ENCODE results near the gene EDA2R. TPM values are rescaled to one million over a fixed set of nuclear protein-coding genes. Genes with fewer than 3 reads are reported as not detected.

The EDA2R gene
- total and polyA plus RNA-seq, 5 donors from 2014 or later: not detected

DNA sequence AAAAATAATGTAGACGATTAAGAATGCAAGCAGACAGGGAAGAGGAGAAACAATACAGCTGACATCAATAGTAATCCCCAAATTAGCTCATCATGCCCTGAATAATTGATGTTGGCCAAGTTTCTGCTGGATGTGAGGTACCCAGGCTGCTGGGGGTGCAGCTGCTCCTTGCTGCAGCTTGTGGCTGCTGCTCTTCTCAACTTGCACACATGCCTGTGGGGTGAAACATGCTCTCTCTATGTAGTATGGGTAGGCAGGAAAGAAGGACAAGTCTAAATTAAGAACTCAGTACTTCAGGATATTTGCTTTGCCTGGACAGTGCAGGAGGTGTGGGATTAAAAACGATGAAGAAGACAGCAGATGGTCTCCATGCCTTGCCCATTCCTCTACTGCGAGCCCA is 16.7 kb downstream of the EDA2R start:
- no peak overlapping the region for H3K4me3 Mint-ChIP-seq
- ATAC-seq (ENCODE audit: low read depth in 2 of 2): no peak

DNA sequence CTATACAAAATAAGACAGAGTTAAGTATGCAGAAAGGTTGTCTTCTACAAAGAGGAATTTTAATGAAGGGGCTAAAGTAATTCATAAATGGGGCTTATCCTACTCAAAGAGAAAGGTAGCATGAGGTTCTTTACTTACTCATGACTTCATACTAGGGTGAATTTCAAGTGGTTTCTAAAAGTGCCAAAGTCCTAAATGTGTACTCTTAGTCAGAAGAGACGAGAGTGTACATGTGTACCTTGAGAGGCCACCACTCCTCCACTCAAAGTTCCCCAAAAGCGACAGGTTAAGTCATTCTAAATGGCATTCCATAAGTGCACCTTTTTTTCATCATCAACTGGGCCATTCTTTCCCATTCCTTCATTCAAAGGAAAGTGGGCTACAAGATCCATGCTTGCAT is 21.9 kb downstream of the EDA2R start:
- no peaks in the 10 kb centered on the region for H3K4me1 ChIP-seq (ENCODE audit: control insufficient read depth, insufficient read depth, low read length, poor library complexity, severe bottlenecking)
- H3K4me1 Mint-ChIP-seq: no peaks in the 10 kb centered on the region
- DNase-seq (no peak), ATAC-seq (ENCODE audit: low read depth in 2 of 2) (no peak)
- H3K4me3 Mint-ChIP-seq: no peak overlapping the region
- no peak overlapping the region for H3K4me3 ChIP-seq (ENCODE audit: low read depth, low read length)
- H3K27ac ChIP-seq (ENCODE audit: insufficient read depth, low read length, poor library complexity, severe bottlenecking): no peak overlapping the region
- H3K36me3 Mint-ChIP-seq: no peaks in the 10 kb centered on the region
- H3K27me3 ChIP-seq (ENCODE audit: control insufficient read depth, insufficient read depth, low read length): no peaks in the 10 kb centered on the region
- H3K36me3 ChIP-seq (ENCODE audit: control insufficient read depth, insufficient read depth, low read length): no peaks in the 10 kb centered on the region
- no peaks in the 10 kb centered on the region for H3K9me3 ChIP-seq (ENCODE audit: control insufficient read depth in 2 of 2, low read length in 2 of 2)
- H3K27ac Mint-ChIP-seq: no peak overlapping the region
- no peaks in the 10 kb centered on the region for H3K9me3 Mint-ChIP-seq
- no peaks in the 10 kb centered on the region for H3K27me3 Mint-ChIP-seq

More for the DNA sequence above, 16.7 kb downstream of the EDA2R start:
- DNase-seq: no peak
- Mint-ChIP-seq H3K36me3 (no peaks in the 10 kb centered on the region), H3K4me1 (no peaks in the 10 kb centered on the region), H3K27me3 (no peaks in the 10 kb centered on the region), H3K27ac (no peak overlapping the region), H3K9me3 (peaks cover 0 to 4% (median 0%) of the 10 kb centered on the region in 7 donors)
- Histone ChIP-seq H3K27me3 (ENCODE audit: control insufficient read depth, insufficient read depth, low read length) (no peaks in the 10 kb centered on the region), H3K27ac (ENCODE audit: insufficient read depth, low read length, poor library complexity, severe bottlenecking) (no peak overlapping the region), H3K36me3 (ENCODE audit: control insufficient read depth, insufficient read depth, low read length) (no peaks in the 10 kb centered on the region), H3K9me3 (ENCODE audit: control insufficient read depth in 2 of 2, low read length in 2 of 2) (no peaks in the 10 kb centered on the region), H3K4me3 (ENCODE audit: low read depth, low read length) (no peak overlapping the region), H3K4me1 (ENCODE audit: control insufficient read depth, insufficient read depth, low read length, poor library complexity, severe bottlenecking) (no peaks in the 10 kb centered on the region)

DNA sequence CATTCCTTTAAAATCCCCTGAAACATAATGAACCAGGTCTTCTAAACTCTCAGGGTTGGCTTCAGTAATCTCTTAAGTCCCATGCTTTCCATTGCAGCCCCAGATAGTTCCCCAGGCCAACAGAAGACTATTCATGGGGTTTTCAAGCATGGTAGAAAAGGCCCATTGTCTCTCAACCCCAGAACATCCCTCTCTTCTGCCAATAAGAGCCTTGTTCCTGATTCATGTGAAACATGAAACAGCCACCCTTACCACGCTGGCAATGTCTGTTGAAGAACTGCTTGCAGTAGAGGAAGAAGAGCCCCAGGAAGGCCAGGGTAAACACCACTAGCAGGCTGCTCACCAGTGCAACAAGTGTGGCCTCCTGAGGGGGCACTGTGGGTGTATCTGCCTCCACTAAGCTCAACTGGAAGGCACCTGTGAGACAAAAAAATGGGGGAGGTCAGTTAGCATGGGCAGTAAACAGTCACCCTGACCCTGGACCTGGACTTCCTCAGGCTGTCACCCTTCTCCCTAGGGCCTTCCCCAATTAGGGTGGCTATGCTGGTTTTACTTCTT is 36.4 kb downstream of the EDA2R start:
- Mint-ChIP-seq H3K27ac (no peak overlapping the region), H3K9me3 (peaks cover 0 to 6% (median under 1%) of the 10 kb centered on the region in 7 donors), H3K36me3 (no peaks in the 10 kb centered on the region), H3K4me1 (no peaks in the 10 kb centered on the region), H3K4me3 (no peak overlapping the region), H3K27me3 (no peaks in the 10 kb centered on the region)
- Histone ChIP-seq H3K27ac (ENCODE audit: insufficient read depth, low read length, poor library complexity, severe bottlenecking) (no peak overlapping the region), H3K4me3 (ENCODE audit: low read depth, low read length) (no peak overlapping the region), H3K36me3 (ENCODE audit: control insufficient read depth, insufficient read depth, low read length) (no peaks in the 10 kb centered on the region), H3K27me3 (ENCODE audit: control insufficient read depth, insufficient read depth, low read length) (no peaks in the 10 kb centered on the region), H3K4me1 (ENCODE audit: control insufficient read depth, insufficient read depth, low read length, poor library complexity, severe bottlenecking) (no peaks in the 10 kb centered on the region), H3K9me3 (ENCODE audit: control insufficient read depth in 2 of 2, low read length in 2 of 2) (peaks cover 0 to 1% of the 10 kb centered on the region in 2 experiments)
- DNase-seq (no peak), ATAC-seq (ENCODE audit: low read depth in 2 of 2) (no peak)

GRCh38 chrX:66601522-66601921 is 37.4 kb downstream of the EDA2R start:
- H3K36me3 Mint-ChIP-seq: no peaks in the 10 kb centered on the region

GRCh38 chrX:66579219-66579618 is 59.7 kb downstream of the EDA2R start:
- Histone ChIP-seq H3K27ac (ENCODE audit: insufficient read depth, low read length, poor library complexity, severe bottlenecking) (no peak overlapping the region), H3K36me3 (ENCODE audit: control insufficient read depth, insufficient read depth, low read length) (no peaks in the 10 kb centered on the region), H3K4me3 (ENCODE audit: low read depth, low read length) (no peak overlapping the region), H3K4me1 (ENCODE audit: control insufficient read depth, insufficient read depth, low read length, poor library complexity, severe bottlenecking) (no peaks in the 10 kb centered on the region), H3K9me3 (ENCODE audit: control insufficient read depth in 2 of 2, low read length in 2 of 2) (no peaks in the 10 kb centered on the region), H3K27me3 (ENCODE audit: control insufficient read depth, insufficient read depth, low read length) (no peaks in the 10 kb centered on the region)
- H3K4me3 Mint-ChIP-seq: no peak overlapping the region
- no peak overlapping the region for H3K27ac Mint-ChIP-seq
- H3K9me3 Mint-ChIP-seq: peaks cover 0 to 9% (median 2%) of the 10 kb centered on the region in 7 donors
- DNase-seq (no peak), ATAC-seq (ENCODE audit: low read depth in 2 of 2) (no peak)
- no peaks in the 10 kb centered on the region for H3K36me3 Mint-ChIP-seq
- H3K27me3 Mint-ChIP-seq: no peaks in the 10 kb centered on the region
- H3K4me1 Mint-ChIP-seq: no peaks in the 10 kb centered on the region

More at GRCh38 chrX:66601522-66601921, 37.4 kb downstream of the EDA2R start:
- H3K4me3 ChIP-seq (ENCODE audit: low read depth, low read length): no peak overlapping the region
- Mint-ChIP-seq H3K4me1 (no peaks in the 10 kb centered on the region), H3K9me3 (peaks cover 0 to 2% (median 0%) of the 10 kb centered on the region in 7 donors), H3K27me3 (no peaks in the 10 kb centered on the region), H3K4me3 (no peak overlapping the region), H3K27ac (no peak overlapping the region)
- no peak overlapping the region for H3K27ac ChIP-seq (ENCODE audit: insufficient read depth, low read length, poor library complexity, severe bottlenecking)
- DNase-seq (no peak), ATAC-seq (ENCODE audit: low read depth in 2 of 2) (no peak)
- no peaks in the 10 kb centered on the region for H3K36me3 ChIP-seq (ENCODE audit: control insufficient read depth, insufficient read depth, low read length)
- no peaks in the 10 kb centered on the region for H3K9me3 ChIP-seq (ENCODE audit: control insufficient read depth in 2 of 2, low read length in 2 of 2)
- H3K4me1 ChIP-seq (ENCODE audit: control insufficient read depth, insufficient read depth, low read length, poor library complexity, severe bottlenecking): no peaks in the 10 kb centered on the region
- no peaks in the 10 kb centered on the region for H3K27me3 ChIP-seq (ENCODE audit: control insufficient read depth, insufficient read depth, low read length)

DNA sequence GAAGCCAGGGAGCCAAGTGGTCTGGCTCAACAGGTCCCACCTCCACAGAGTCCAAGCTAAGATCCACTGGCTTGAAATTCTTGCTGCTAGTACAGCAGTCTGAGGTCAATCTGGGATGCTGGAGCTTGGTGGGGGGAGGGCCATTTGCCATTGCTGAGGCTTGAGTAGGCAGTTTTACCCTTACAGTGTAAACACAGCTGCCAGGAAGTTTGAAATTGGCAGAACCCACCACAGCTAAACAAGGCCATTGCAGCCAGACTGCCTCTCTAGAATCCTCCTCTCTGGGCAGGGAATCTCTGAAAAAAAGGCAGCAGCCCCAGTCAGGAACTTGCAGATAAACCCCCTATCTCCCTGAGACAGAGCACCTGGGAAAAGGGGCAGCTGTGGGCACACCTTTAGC is 84.9 kb downstream of the EDA2R start:
- no peaks in the 10 kb centered on the region for H3K27me3 Mint-ChIP-seq
- H3K27ac ChIP-seq (ENCODE audit: insufficient read depth, low read length, poor library complexity, severe bottlenecking): no peak overlapping the region
- no peaks in the 10 kb centered on the region for H3K9me3 ChIP-seq (ENCODE audit: control insufficient read depth in 2 of 2, low read length in 2 of 2)
- no peaks in the 10 kb centered on the region for H3K36me3 ChIP-seq (ENCODE audit: control insufficient read depth, insufficient read depth, low read length)
- H3K27me3 ChIP-seq (ENCODE audit: control insufficient read depth, insufficient read depth, low read length): no peaks in the 10 kb centered on the region
- no peaks in the 10 kb centered on the region for H3K36me3 Mint-ChIP-seq
- H3K9me3 Mint-ChIP-seq: peaks cover 0 to 15% (median 2%) of the 10 kb centered on the region in 7 donors
- no peak overlapping the region for H3K27ac Mint-ChIP-seq
- no peak overlapping the region for H3K4me3 ChIP-seq (ENCODE audit: low read depth, low read length)
- no peaks in the 10 kb centered on the region for H3K4me1 ChIP-seq (ENCODE audit: control insufficient read depth, insufficient read depth, low read length, poor library complexity, severe bottlenecking)
- DNase-seq: no peak
- H3K4me1 Mint-ChIP-seq: no peaks in the 10 kb centered on the region
- no peak overlapping the region for H3K4me3 Mint-ChIP-seq
- no peak for ATAC-seq (ENCODE audit: low read depth in 2 of 2)

- Histone ChIP-seq H3K27ac (ENCODE audit: insufficient read depth, low read length, poor library complexity, severe bottlenecking) (no peak overlapping the region), H3K9me3 (ENCODE audit: control insufficient read depth in 2 of 2, low read length in 2 of 2) (no peaks in the 10 kb centered on the region), H3K4me1 (ENCODE audit: control insufficient read depth, insufficient read depth, low read length, poor library complexity, severe bottlenecking) (no peaks in the 10 kb centered on the region), H3K4me3 (ENCODE audit: low read depth, low read length) (no peak overlapping the region), H3K36me3 (ENCODE audit: control insufficient read depth, insufficient read depth, low read length) (no peaks in the 10 kb centered on the region), H3K27me3 (ENCODE audit: control insufficient read depth, insufficient read depth, low read length) (no peaks in the 10 kb centered on the region)
- Mint-ChIP-seq H3K9me3 (no peaks in the 10 kb centered on the region), H3K4me1 (no peaks in the 10 kb centered on the region), H3K4me3 (no peak overlapping the region), H3K27me3 (no peaks in the 10 kb centered on the region), H3K27ac (no peak overlapping the region), H3K36me3 (no peaks in the 10 kb centered on the region)
- DNase-seq (no peak), ATAC-seq (ENCODE audit: low read depth in 2 of 2) (no peak)
Measured at GRCh38 chrX:66547847-66548369, 91.0 kb downstream of the EDA2R start.
